Measurements from ENCODE around the gene ZBP1.

The ZBP1 gene

DNA sequence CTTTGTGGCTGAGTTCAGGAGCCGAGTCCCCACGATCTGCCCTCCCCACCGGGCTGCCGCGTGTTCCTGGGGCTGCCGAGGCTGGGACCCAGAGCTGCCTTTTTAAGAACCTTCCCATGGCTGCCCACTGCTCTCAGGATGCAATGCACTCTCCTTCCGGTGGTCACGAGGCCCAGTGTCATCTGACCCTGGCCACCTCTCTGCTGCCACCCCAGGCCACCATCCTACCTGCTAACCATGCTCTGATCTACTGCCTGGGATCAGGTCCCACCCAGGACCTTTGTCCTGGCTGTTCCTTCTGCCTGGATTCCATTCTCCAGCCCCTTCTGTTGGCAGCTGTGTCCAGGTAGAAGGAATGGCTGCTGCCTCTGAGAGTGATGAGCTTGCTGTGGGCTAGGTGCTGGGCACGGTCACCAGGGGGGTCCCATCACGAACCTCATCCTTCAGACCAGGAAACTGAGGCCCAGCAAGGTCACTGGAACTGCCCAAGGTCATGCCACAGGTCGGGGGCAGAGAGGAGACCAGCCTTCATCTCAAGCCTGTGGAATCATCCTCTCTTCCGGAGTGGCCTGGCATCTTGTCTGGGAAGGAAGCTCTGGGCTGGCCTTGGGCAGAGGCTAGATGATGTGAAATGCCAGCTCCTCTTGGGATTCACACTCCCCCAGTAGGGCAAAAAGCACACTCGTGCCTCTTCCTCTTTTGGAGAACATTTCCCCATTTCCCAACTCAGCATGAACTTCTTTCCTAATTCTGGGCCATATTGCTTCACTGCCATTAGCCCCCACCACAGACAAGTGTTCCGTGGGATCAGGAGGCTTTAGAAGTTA is 38.8 kb downstream of the ZBP1 start:
- no peak for DNase-seq
- in situ Hi-C loops (cut with MboI; ENCODE audit: low pct_unique_long_range_greater_than_20kb, low sequenced_read_pairs) = no loop called here

DNA sequence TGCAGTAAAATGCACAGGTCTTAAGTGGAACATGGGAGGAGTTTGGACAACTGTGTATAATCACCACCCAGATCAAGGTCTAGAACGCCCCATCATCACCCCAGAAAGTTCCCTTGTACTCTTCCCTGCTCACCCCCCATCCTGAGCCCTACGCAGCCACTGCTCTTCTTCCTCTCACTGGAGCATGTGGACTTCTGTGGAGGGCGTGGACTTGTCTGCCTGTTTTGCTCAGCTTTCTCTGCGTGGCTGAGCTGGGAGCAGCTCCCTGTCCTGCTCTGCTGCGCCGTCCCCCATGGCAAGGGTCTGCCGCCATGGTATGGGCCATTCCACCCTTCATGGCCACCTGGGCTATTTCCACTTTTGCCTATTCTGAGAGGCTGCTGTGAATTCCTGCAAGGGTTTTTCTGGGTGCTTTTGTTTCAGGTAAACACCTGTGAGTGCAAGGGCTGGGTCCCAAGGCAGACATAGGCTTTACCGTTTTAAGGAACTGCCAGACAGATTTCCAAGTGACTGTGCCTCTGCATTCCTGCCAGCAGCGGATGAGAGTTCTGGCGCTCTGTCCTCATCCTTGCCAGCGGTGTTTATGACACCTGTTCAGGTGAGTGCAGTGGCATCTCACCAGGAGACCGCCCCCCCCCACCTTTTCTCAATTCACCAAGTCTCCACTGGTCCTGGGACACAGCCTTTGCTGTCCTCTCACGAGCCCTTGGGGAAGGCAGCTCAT is 39.6 kb downstream of the ZBP1 start:
- in situ Hi-C loops (cut with MboI; ENCODE audit: low pct_unique_long_range_greater_than_20kb, low sequenced_read_pairs) = no loop called here
- no peak for DNase-seq

DNA sequence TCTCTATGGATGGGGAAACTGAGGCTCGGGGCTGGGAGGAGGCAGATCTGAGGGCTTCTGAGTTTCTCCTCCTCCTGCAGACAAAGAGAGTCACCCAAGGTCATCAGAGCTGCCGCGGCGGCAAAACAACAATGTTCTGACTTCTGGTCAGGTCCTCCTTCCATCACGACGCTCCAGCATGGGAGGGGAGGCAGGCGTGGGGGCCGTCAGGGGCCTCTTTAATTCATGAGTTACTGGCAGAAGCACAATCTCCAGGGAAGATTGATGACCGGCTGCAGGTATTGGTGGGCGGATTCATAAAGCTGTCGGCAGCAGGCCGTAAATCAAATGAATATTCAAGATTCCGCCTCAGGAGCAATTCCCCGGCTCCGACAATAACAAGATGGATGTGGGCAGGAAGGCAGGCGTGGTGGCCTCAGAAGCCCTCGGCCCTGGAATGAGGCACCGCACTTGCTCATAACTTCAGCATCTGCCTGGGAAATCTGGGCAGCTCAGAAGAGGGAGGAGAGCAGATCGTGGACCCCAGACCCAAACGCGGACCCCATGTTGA is 40.3 kb downstream of the ZBP1 start:
- in situ Hi-C loops (cut with MboI; ENCODE audit: low pct_unique_long_range_greater_than_20kb, low sequenced_read_pairs) = no loop called here
- no peak for DNase-seq

DNA sequence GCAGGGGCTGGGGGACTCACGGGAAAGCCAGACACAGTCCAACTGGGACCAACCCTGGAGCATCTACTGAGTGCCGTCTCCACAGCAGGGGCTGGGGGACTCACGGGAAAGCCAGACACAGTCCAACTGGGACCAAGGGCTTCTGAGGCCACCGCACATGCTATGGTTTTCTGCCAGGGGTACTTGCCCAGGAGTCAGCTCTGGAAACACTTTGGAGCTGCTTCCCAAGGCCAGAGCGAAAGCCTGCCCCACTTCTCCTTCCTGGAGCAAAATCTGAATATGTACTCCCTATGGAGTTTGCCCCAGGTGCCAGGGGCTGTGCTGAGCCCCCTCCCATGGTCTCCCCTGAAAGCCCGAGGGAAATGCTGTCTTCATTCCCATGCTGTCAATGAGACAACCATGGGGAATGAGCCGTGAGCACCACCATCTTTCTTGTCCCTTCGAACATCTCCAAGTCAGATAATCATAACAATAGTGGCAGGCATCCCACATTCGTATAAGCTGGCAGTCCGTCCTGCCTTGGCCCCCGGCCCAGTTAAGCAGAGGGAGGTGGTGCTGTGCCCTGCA is 40.8 kb downstream of the ZBP1 start:
- in situ Hi-C loops (cut with MboI; ENCODE audit: low pct_unique_long_range_greater_than_20kb, low sequenced_read_pairs) = no loop called here
- no peak for DNase-seq

DNA sequence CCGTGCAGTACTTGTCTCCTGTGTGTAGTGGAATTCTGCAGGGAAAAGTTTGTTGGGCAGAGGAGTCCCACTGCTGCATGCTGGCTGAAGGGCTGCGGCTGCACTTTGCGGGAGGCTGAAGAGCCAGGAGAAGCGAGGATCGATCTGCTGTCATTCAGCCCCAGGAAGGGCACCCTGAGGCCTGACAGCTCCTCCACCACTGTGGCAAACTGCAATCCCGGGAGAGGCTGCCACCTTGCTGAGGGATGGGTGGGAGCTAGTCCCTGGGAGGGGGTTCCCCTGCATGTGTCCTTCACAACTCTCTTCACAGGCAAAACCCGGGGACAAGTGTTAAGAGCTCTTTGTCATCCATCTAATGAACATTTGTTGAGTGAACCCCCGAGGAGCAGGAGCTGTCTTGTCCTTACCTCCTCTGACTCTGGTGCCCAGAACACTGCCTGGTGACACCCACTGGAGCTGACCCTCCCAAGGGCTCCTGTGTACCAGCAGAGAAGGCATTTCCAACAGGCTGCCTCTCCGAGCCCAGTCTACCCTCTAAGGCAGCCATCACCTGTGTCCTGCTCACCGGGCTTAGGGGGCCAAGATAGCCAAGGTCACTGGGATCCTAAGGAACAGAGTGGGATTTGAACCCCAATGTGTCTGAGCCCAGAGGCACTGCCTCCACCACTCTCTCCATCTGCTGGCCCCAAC is 41.6 kb downstream of the ZBP1 start:
- in situ Hi-C loops (cut with MboI; ENCODE audit: low pct_unique_long_range_greater_than_20kb, low sequenced_read_pairs) = no loop called here
- DNase-seq = no peak

DNA sequence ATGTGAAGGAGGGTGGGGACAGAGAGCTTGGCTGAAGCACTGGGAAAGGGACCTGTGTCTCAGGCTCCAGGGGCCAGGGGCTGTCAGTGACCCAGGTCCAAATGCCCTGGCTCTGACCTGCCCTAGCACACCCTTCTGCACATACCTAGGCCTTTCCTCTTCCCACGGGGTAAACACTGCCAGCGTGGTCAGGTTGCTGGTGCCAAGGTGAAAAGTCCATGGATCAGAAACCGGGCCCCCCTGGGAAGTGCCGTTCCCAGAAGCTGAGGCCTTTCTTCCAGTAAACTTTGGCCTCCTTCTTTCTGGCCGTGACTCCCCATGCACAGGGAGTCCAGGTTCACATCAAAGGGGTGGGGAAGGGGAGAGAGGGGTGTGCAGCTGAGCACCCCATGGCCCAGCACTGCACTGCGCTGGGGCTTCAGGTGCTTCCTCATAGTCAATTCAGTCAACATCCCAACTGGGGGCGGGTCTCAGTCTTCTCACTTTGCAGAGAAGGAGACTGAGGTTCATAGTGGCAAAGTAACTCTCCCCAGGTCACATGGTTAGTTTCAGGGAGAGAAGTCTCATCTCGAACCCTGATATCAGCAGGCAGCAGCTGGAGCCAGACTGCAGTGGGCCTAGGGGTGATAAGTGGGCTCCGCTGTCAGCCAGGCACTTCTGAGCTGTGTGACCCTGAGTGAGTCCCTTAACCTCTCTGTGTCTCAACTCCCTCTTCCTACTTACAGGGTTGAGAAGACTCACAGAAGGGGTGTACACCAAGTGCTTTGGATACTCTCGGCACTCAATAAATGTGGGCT is 42.3 kb downstream of the ZBP1 start:
- in situ Hi-C loops (cut with MboI; ENCODE audit: low pct_unique_long_range_greater_than_20kb, low sequenced_read_pairs) = no loop called here
- DNase-seq = no peak

DNA sequence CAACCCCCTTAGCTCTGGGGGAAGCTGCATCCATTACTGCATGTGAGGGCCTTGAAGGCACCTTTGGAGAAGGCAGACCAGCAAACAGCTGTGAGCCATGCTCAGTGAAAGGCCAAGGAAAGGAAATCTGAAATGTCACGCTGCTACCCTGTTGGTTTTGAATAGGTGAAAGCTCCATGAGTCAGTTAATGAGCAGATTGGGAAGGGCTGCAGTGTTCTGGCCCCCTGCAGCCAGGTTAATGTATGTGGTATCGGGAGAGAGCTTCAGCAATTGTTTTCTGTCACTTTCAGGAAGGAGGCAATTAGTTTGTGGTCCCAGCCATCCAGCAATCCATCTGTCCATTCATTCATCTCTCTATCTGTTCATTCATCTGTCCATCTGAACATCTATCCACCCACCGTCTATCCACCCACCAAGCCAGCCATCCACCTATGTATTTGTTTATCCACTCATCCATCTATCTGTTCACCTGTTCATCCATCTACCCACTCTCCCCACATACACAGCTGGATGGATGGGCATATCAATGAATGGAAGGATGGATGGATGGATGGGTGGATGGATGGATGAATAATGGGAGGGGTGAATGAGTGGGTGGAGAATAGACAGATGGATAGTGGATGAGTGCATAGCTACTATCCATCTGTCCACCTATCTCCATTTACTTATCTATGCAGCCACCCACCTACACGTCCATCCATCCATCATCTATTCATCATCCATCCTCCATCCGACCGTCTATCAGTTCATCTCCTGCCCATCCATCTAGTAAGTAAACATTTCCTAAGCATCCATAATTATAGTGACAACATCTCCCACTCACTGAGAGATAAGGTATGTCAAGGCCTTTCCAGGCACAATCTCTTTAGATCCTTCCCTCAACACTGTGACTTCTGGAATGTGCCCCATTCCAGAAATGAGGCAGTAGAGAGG is 43.3 kb downstream of the ZBP1 start:
- DNase-seq = no peak
- in situ Hi-C loops (cut with MboI; ENCODE audit: low pct_unique_long_range_greater_than_20kb, low sequenced_read_pairs) = no loop called here

DNA sequence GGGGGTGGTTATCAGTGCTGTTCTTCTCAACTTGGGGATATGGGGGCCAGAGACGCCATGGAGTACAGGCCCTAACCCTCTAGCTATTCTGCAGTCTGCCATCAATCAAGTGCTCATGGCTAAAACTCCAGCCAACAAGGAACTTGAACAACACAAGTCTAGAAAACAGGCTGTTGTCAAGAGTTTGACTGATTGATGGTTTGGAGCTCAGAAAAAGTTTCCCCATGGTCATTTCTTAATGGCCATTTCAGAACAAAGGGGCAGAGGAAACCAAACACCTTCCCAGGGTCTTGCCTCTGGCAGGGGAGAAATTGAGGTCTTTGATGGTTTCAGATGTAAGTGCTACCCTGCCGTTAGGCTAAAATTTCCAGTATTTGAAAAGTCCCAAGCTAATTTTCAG is 44.2 kb downstream of the ZBP1 start:
- no peak for DNase-seq
- in situ Hi-C loops (cut with MboI; ENCODE audit: low pct_unique_long_range_greater_than_20kb, low sequenced_read_pairs) = no loop called here

DNA sequence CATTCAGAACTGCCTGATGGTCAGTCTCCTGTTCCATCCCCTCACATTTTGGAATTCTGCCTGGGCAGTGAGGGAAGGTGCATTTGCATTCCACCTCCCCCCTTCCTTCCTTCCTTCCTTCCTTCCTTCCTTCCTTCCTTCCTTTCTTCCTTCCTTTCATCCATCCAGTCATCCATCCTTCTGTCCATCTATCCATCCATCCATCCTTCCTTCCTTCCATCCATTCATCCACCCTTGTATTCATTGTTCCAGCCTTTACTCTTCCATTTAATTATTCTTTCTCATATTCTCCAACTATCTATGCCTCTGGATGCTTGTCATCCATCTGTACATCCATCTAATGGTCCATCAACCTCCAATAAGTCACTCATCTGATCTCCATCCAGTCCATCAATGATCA is 45.3 kb downstream of the ZBP1 start:
- DNase-seq = no peak
- in situ Hi-C loops (cut with MboI; ENCODE audit: low pct_unique_long_range_greater_than_20kb, low sequenced_read_pairs) = no loop called here

DNA sequence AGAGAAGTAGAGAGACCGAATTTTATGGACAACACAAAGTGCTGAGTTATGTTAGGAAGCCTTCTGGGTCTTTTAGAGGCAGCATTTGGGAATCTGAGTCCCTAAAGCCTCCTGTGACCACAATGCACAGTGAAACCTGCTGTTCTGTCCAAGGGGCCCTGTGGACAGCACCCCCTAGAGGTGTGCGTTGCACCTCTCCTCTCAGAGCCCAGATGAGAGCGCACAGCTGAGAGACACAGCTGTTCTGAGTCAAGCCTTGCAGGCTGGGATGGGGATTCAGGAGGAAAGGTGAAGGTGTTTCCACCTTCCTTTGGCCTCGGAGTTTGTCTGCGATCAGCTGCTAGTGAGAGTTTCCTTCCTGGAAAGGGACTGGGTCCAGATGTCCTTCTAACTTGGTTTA is 46.3 kb downstream of the ZBP1 start:
- no peak for DNase-seq
- in situ Hi-C loops (cut with MboI; ENCODE audit: low pct_unique_long_range_greater_than_20kb, low sequenced_read_pairs) = no loop called here

DNA sequence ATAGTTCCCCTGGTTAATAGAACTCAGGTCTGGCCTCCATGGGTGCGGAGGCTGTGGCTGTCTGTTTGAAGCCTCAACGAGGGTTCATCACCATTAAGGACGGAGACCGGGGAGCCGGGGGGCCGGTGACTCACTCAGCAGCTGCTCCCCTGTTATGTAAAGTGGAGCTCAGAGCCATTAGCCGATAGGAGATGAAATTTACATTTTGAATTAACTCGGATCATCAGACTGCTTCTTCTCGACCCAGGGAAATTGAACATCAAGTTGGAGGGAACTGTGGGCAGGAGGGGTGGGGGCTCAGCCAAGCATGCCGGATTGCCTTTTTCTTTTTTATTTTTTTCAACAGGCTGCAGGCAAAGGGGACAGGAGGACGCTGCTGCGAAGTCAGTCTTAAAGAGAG is 47.0 kb downstream of the ZBP1 start:
- no peak for DNase-seq
- in situ Hi-C loops (cut with MboI; ENCODE audit: low pct_unique_long_range_greater_than_20kb, low sequenced_read_pairs) = no loop called here

DNA sequence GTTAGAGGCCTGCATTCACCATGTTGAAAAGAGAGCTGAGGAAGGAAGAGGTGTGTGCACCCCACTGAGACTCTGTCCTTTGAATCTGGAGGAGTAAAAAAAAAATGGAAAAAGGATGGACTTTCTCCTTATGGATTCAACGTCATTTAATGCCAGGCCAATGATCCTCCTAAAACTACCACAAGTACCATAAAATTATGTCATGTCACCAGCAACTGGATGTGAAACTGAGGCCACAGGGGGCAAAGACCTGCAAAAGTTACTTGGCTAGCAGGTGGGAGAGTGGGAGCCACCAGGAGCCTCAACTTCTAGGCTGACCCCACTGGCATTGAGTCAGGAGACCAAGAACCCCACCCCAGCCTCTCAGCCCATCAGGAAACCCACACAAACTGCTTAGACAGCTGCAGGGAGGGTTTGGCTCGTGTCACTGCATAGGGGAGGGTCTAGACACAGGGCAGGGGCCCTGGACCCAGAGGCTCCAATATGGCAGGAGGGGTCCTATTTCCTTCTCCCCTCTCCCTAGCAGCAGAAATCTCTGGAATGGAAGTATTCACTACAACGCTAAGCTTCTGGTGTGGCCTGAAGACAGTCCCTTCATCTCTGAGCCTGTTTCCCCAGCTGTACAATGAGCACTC is 48.3 kb downstream of the ZBP1 start:
- in situ Hi-C loops (cut with MboI; ENCODE audit: low pct_unique_long_range_greater_than_20kb, low sequenced_read_pairs) = no loop called here
- no peak for DNase-seq

DNA sequence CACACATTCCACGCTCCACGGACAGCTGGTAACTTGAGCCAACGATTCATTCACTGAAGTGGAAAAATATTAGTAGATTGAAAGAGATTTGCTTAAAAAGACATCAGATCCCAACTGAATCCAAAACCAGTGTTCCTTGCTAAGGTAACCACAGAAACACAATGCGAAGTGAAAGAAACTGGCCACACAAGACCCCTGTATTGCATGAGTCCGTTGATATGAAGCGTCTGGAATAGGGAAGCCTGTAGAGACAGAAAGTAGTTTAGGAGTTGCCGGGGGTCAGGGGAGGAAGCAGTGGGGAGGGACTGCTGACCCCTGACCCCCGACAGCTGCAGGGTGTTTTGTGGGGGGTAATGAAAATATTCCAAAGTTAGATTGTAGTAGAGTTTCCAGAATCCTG is 49.3 kb downstream of the ZBP1 start:
- in situ Hi-C loops (cut with MboI; ENCODE audit: low pct_unique_long_range_greater_than_20kb, low sequenced_read_pairs) = no loop called here
- DNase-seq = no peak

DNA sequence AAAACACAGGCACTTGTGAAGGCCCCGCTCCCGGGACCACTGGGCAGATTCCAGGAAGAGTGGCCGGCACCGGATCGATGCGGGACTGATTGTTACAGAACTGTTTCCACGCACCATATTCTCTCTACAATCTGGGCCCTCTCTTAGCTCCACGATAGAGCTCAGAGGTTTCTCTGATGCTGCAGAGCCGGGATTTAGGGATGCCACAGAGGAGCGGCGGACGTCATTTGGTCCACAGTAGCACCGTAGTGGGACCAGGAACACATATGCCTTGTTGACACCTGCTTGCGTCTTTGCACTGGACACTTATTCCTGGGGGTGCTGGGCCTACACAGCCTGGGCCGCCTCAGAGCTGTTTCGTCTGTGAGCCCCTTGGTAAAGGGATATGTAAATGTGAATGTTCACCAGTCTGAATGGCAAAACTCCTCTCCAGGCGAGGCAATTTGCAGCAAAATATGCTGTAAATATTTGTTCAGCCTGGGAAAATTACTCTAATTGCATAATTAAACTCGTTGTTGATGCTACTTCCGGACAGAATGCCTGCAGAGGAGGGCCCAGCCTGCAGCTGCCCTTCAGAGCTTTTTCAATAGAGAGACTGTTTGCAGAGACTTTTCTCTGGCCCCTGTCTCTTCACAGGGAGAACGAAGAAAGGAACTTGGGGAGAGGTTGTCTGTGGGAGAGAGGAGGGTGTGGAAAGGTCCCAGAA is 49.9 kb downstream of the ZBP1 start:
- in situ Hi-C loops (cut with MboI; ENCODE audit: low pct_unique_long_range_greater_than_20kb, low sequenced_read_pairs) = no loop called here
- DNase-seq = no peak

DNA sequence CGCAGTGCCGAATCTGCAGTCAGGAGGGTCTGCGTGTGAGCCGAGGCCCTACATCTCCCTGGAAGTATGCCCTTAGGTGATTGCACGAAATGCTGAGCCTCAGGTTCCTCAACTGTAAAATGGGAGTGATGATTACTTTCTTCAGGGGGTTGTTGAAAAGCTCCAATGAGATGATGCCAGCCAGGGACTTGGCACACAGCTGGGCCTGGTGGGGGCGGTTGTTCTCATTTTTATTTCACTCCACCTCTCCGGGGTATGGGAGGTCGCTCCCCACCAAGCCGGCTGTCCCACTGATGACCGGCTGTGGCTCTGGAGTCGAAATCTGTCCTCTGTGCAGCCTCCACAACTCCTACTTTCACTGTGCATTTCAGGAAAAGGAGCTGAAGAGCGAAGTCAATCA is 51.3 kb downstream of the ZBP1 start:
- in situ Hi-C loops (cut with MboI; ENCODE audit: low pct_unique_long_range_greater_than_20kb, low sequenced_read_pairs) = no loop called here
- no peak for DNase-seq

DNA sequence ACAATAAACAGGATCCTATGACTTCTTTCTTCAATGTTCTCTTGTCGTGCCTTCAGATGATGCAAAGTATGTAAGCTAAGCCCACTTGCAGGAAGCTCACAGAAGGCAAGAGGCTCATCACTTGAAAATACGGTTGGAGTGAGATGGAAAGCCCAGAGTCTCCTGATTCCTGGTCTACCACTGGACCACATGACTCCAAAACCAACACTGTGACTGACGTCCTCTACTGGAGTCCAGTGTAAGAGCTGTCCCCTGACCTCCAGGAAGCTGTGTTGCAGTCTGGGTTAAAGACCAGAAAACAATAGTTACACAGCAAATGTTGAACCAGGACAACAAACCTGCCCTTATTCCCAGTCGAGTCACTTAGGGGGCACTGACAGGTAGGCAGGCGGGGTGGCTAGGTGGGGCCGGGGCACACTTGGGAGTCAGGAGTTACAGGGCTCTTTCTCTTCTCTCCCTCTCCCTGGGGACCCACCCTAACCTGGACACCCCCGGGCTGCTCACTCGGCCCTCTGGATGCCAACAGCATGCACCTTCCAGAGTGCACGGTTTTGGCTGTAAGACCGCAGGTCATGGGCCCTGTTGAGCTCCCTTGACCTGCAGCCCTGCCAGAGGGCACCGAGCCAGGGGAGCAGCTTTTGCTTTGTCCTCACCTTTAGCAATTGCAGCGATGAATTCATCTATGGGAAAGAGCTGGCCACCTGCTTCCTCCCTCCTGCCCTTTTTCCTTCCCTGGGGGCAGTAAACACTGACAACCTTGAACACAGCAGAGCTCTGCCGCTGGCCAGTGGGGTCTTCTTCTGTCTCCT is 51.9 kb downstream of the ZBP1 start:
- in situ Hi-C loops (cut with MboI; ENCODE audit: low pct_unique_long_range_greater_than_20kb, low sequenced_read_pairs) = no loop called here

More for the DNA sequence above, 51.9 kb downstream of the ZBP1 start:
- no peak for DNase-seq
